ENCODE measurements around the gene CAMKK1. TPM values are rescaled to one million over a fixed set of nuclear protein-coding genes. Genes with fewer than 3 reads are reported as not detected.

CAMKK1 gene
- total and polyA plus RNA-seq, 2 experiments from 2014 or later, result 4.3 to 7.1 TPM

DNA sequence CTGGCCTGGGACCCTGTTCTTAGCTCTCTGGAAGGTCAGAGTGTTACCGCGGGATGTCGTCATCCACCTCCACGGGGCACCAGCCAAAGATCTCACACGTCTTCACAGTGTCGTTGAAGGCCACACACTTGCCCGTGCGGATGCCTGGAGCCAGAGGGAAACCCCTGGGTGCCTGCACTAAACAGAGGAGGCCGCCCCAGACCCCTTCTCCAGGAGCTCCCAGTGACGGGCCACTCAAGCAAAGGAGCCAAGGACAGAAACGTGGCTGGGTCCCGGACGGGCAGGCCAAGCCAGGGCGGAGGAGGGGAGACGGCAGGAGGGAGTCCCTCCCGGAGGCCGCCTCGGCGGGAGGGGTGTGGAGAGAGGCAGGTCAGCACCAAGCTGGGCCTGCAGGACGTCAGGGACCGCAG, 11.0 kb upstream of the CAMKK1 start (continued):
- TF ChIP-seq, protein P1, sequence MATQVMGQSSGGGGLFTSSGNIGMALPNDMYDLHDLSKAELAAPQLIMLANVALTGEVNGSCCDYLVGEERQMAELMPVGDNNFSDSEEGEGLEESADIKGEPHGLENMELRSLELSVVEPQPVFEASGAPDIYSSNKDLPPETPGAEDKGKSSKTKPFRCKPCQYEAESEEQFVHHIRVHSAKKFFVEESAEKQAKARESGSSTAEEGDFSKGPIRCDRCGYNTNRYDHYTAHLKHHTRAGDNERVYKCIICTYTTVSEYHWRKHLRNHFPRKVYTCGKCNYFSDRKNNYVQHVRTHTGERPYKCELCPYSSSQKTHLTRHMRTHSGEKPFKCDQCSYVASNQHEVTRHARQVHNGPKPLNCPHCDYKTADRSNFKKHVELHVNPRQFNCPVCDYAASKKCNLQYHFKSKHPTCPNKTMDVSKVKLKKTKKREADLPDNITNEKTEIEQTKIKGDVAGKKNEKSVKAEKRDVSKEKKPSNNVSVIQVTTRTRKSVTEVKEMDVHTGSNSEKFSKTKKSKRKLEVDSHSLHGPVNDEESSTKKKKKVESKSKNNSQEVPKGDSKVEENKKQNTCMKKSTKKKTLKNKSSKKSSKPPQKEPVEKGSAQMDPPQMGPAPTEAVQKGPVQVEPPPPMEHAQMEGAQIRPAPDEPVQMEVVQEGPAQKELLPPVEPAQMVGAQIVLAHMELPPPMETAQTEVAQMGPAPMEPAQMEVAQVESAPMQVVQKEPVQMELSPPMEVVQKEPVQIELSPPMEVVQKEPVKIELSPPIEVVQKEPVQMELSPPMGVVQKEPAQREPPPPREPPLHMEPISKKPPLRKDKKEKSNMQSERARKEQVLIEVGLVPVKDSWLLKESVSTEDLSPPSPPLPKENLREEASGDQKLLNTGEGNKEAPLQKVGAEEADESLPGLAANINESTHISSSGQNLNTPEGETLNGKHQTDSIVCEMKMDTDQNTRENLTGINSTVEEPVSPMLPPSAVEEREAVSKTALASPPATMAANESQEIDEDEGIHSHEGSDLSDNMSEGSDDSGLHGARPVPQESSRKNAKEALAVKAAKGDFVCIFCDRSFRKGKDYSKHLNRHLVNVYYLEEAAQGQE (IDR thresholded peaks at IDR 0.05; ENCODE audit: unreplicated experiment), result no peak
- TF ChIP-seq STAT1 (IDR thresholded peaks at IDR 0.05; ENCODE audit: unreplicated experiment) (no peak), NANOG (IDR thresholded peaks at IDR 0.05; ENCODE audit: borderline replicate concordance) (no peak), CREB1 (CRISPR knock-in tag; IDR thresholded peaks at IDR 0.05; ENCODE audit: low read depth) (no peak)

DNA sequence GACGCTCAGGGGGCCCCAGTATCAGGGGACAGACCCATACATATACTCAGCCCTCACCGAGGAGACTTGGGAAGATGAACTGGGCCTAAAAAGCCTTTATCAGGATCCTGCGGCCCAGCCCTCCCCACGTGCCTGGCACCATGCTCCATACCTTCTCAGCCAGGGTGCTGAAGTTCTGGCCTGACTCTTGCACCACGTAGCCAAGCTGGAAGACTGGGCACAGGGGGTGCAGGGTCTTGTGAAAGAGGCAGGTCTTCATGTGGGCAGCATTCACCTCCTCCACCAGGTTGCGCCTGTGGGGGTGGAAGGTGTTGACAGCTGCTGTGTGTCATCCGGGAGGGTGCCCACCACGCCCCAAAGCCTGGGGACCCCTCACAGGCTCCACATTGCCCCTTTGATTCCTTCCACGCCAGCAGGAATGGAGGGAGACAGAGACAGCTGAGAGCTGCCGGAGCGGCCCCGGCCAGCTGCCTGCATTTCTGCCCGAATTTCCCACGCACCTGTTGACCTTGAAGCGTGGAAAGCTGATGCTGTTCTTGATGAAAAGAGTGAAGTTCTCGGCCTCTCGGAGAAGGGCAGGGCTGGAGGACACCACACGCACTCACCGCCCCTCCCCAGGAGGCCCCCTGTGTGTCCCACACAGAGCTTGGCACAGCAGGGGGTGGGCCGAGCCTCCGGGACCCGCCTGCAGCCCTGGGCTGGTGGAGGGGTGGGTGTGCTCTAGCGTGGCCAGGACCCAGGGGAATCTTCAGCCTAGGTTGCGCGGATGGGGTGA, 10.4 kb upstream of the CAMKK1 start:
- H3K4me3 ChIP-seq, result no peak overlapping the region
- no peaks in the 10 kb centered on the region for H3K27me3 ChIP-seq (ENCODE audit: insufficient read depth)
- peak overlapping the region; percentile 67 for H3K4me2 ChIP-seq
- peaks cover 9% of the 10 kb centered on the region for H3K27me3 Mint-ChIP-seq (ENCODE audit: insufficient read depth, low read depth, poor library complexity)
- no peaks in the 10 kb centered on the region for H4K20me1 ChIP-seq (replicated peaks; ENCODE audit: insufficient read depth)
- no peak overlapping the region for H3K4me3 Mint-ChIP-seq
- peak overlapping the region; percentile 81; the same call in 1 of the 2 replicates for H2AFZ ChIP-seq
- peaks cover 17% of the 10 kb centered on the region for H3K4me1 Mint-ChIP-seq
- H3K36me3 ChIP-seq (ENCODE audit: insufficient read depth), result no peaks in the 10 kb centered on the region
- H3K9me3 Mint-ChIP-seq, result no peaks in the 10 kb centered on the region
- DNase-seq (ENCODE audit: low spot score), result no peak
- H3K79me2 ChIP-seq (replicated peaks; ENCODE audit: insufficient read depth), result no peaks in the 10 kb centered on the region
- no peak overlapping the region for H3K27ac Mint-ChIP-seq
- peaks cover 13% of the 10 kb centered on the region for H3K4me1 ChIP-seq (ENCODE audit: insufficient read depth)
- H3K9me2 ChIP-seq (ENCODE audit: insufficient read depth), result no peaks in the 10 kb centered on the region
- H3F3A ChIP-seq (replicated peaks; ENCODE audit: low read depth), result no peaks in the 10 kb centered on the region
- peak; percentile 12 for ATAC-seq
- no peak overlapping the region for H3K27ac ChIP-seq (ENCODE audit: low read depth)
- H3K36me3 Mint-ChIP-seq (ENCODE audit: low read depth), result no peaks in the 10 kb centered on the region
- no peak for TF ChIP-seq ZNF331 (CRISPR knock-in tag; IDR thresholded peaks at IDR 0.05; ENCODE audit: low read depth)
- TF ChIP-seq STAT1 (IDR thresholded peaks at IDR 0.05; ENCODE audit: unreplicated experiment), result no peak
- no peak for TF ChIP-seq CREB1 (CRISPR knock-in tag; IDR thresholded peaks at IDR 0.05; ENCODE audit: low read depth)
- no peak for TF ChIP-seq JUNB (IDR thresholded peaks at IDR 0.05; ENCODE audit: unreplicated experiment)
- TF ChIP-seq, protein P1 (IDR thresholded peaks at IDR 0.05; ENCODE audit: unreplicated experiment), result no peak
- no peak for TF ChIP-seq NANOG (IDR thresholded peaks at IDR 0.05; ENCODE audit: borderline replicate concordance)
- TF ChIP-seq, protein P2, sequence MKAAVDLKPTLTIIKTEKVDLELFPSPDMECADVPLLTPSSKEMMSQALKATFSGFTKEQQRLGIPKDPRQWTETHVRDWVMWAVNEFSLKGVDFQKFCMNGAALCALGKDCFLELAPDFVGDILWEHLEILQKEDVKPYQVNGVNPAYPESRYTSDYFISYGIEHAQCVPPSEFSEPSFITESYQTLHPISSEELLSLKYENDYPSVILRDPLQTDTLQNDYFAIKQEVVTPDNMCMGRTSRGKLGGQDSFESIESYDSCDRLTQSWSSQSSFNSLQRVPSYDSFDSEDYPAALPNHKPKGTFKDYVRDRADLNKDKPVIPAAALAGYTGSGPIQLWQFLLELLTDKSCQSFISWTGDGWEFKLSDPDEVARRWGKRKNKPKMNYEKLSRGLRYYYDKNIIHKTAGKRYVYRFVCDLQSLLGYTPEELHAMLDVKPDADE (IDR thresholded peaks at IDR 0.05), result no peak
- TF ChIP-seq ZNF114 (CRISPR knock-in tag; IDR thresholded peaks at IDR 0.05), result no peak
- no peak for TF ChIP-seq POLR2AphosphoS5 (IDR thresholded peaks at IDR 0.05; ENCODE audit: low read depth)
- TF ChIP-seq, protein P3, sequence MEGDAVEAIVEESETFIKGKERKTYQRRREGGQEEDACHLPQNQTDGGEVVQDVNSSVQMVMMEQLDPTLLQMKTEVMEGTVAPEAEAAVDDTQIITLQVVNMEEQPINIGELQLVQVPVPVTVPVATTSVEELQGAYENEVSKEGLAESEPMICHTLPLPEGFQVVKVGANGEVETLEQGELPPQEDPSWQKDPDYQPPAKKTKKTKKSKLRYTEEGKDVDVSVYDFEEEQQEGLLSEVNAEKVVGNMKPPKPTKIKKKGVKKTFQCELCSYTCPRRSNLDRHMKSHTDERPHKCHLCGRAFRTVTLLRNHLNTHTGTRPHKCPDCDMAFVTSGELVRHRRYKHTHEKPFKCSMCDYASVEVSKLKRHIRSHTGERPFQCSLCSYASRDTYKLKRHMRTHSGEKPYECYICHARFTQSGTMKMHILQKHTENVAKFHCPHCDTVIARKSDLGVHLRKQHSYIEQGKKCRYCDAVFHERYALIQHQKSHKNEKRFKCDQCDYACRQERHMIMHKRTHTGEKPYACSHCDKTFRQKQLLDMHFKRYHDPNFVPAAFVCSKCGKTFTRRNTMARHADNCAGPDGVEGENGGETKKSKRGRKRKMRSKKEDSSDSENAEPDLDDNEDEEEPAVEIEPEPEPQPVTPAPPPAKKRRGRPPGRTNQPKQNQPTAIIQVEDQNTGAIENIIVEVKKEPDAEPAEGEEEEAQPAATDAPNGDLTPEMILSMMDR (conservative IDR thresholded peaks at IDR 0.05; ENCODE audit: low read depth in 2 of 2), result no peak

Measured in GM23338 (cell line).